IPS-11a (cell line): ENCODE results near the gene USF2.
"Not testable (repeated sequence)": the region's sequence is repeated elsewhere in the genome, so short reads cannot be mapped to it uniquely, and the experiment has no call there.

Source experiments
- H3K4me3 ChIP-seq: one replicate; pipeline ENCODE4 v1.5.1; 2013; ENCODE audit warnings: low read depth, low read length, control low read depth

The USF2 gene

GRCh38 chr19:35268536-35269437, at the start of gene USF2:
TSS of gene USF2 (plus strand) at chr19:35268962. CDS start at chr19:35269102, 140 bp downstream.
- peak within 1 kb of the TSS; percentile 75 for H3K4me3 ChIP-seq

- no peak overlapping the region for H3K4me3 ChIP-seq
Measured at GRCh38 chr19:35219008-35219407, 49.8 kb upstream of the USF2 start.

- H3K4me3 ChIP-seq: no peak overlapping the region
Measured at GRCh38 chr19:35220315-35220921, 48.3 kb upstream of the USF2 start.

GRCh38 chr19:35220973-35221590, 47.7 kb upstream of the USF2 start:
- H3K4me3 ChIP-seq: not testable (repeated sequence)

GRCh38 chr19:35222373-35223015, 46.3 kb upstream of the USF2 start:
- no peak overlapping the region for H3K4me3 ChIP-seq

GRCh38 chr19:35223084-35223790, 45.5 kb upstream of the USF2 start:
- no peak overlapping the region for H3K4me3 ChIP-seq

- no peak overlapping the region for H3K4me3 ChIP-seq
Measured at GRCh38 chr19:35223862-35224505, 44.8 kb upstream of the USF2 start.

- H3K4me3 ChIP-seq: no peak overlapping the region
Measured at GRCh38 chr19:35224681-35225571, 43.8 kb upstream of the USF2 start.

- no peak overlapping the region for H3K4me3 ChIP-seq
Measured at GRCh38 chr19:35225951-35226350, 42.8 kb upstream of the USF2 start.

- H3K4me3 ChIP-seq: no peak overlapping the region
Measured at GRCh38 chr19:35226748-35227147, 42.0 kb upstream of the USF2 start.

- no peak within 1 kb of the TSS for H3K4me3 ChIP-seq
Measured at GRCh38 chr19:35228177-35228930, 40.4 kb upstream of the USF2 start, which contains the start of gene FAM187B. TSS of gene FAM187B (minus strand) at chr19:35228739. CDS start at chr19:35228680, 59 bp downstream.

GRCh38 chr19:35229601-35230000, 39.2 kb upstream of the USF2 start:
- no peak overlapping the region for H3K4me3 ChIP-seq

GRCh38 chr19:35231956-35232645, 36.7 kb upstream of the USF2 start:
- H3K4me3 ChIP-seq: no peak overlapping the region

GRCh38 chr19:35232912-35233311, 35.9 kb upstream of the USF2 start:
- H3K4me3 ChIP-seq: no peak overlapping the region

GRCh38 chr19:35236638-35237400, 31.9 kb upstream of the USF2 start:
- H3K4me3 ChIP-seq: no peak overlapping the region

- H3K4me3 ChIP-seq: not testable (repeated sequence)
Measured at GRCh38 chr19:35239597-35239996, 29.2 kb upstream of the USF2 start.

GRCh38 chr19:35240327-35240726, 28.4 kb upstream of the USF2 start:
- no peak overlapping the region for H3K4me3 ChIP-seq
